HL-60 (cell line): ENCODE data around the gene STK33.

Experiments
- GABPA ChIP-seq: IDR thresholded peaks from 2 replicates; pipeline ENCODE4 v1.6.1; 2012; ENCODE audit warnings: low read depth
- POLR2AphosphoS5 ChIP-seq: IDR thresholded peaks from 2 replicates; pipeline ENCODE4 v1.6.1; 2012; ENCODE audit warnings: low read depth
- SPI1 ChIP-seq: IDR thresholded peaks from 2 replicates; pipeline ENCODE4 v1.6.1; 2012; ENCODE audit warnings: low read depth, mild to moderate bottlenecking, borderline replicate concordance
- TF ChIP-seq, protein P1 (sequence below): IDR thresholded peaks from one replicate; pipeline ENCODE4 v1.5.1; 2011; ENCODE audit warnings: low read length, control low read depth, inconsistent platforms; ENCODE audit not compliant: insufficient read depth

DNA sequence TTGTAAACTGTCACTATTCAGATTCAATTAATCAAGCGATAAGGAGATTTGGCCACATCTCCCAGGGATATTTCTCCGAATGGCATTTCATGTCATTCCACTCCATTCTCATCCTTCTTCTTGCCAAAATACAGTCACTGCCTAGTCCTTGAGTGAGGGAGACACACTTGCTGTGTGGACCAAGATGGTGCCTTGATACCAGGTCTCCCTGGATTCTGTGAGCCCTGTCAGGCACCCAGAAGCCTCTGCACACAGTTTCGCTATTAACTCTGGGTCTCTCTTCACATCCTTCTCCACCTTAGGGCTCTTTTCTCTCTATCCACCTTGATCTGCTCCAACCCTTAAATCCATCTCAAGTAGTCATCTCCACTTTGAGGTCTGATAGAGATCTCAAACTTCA lies 210.4 kb downstream of the STK33 start:
- TF ChIP-seq, protein P1, sequence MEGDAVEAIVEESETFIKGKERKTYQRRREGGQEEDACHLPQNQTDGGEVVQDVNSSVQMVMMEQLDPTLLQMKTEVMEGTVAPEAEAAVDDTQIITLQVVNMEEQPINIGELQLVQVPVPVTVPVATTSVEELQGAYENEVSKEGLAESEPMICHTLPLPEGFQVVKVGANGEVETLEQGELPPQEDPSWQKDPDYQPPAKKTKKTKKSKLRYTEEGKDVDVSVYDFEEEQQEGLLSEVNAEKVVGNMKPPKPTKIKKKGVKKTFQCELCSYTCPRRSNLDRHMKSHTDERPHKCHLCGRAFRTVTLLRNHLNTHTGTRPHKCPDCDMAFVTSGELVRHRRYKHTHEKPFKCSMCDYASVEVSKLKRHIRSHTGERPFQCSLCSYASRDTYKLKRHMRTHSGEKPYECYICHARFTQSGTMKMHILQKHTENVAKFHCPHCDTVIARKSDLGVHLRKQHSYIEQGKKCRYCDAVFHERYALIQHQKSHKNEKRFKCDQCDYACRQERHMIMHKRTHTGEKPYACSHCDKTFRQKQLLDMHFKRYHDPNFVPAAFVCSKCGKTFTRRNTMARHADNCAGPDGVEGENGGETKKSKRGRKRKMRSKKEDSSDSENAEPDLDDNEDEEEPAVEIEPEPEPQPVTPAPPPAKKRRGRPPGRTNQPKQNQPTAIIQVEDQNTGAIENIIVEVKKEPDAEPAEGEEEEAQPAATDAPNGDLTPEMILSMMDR: no peak
- TF ChIP-seq GABPA: no peak
- TF ChIP-seq POLR2AphosphoS5: no peak
- no peak for TF ChIP-seq SPI1
